ENCODE measurements around the gene HCRTR1.

HCRTR1 gene

DNA sequence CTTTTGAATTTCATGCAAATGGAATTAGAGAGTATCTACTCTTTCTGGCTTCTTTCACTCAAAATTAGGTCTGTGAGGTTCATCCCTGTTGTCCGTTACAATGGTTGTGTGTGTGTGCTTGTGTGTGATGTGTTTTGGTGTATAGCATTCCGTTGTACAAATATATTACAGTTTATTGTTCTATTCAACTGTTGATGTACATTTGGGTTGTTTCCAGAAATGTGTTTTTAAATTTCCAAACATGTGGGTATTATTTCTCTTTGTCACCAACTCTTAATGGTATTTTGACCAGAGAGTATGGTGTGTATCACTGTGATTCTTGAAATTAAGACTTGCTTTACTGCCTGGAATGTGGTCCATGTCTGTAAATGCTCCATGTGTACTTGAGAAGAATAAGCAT is 16.8 kb upstream of the HCRTR1 start:
- no peak for DNase-seq

DNA sequence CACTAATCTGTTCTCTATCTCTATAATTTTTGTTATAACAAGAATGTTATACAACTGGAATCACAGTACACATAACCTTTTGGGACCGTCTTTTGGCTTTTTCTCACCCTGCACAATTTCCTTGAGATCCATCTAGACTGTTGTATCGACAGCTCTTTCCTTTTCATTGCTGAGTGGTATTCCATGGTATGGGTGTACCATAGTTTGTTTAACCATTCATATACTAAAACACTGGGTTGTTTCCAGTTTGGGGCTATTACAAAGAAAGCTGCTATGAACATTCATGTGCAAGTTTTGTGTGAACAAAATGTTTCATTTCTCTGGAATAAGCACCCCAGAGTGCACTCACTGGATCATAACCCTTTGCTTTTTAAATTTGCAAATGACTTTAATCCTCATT is 15.4 kb upstream of the HCRTR1 start:
- no peak for DNase-seq

DNA sequence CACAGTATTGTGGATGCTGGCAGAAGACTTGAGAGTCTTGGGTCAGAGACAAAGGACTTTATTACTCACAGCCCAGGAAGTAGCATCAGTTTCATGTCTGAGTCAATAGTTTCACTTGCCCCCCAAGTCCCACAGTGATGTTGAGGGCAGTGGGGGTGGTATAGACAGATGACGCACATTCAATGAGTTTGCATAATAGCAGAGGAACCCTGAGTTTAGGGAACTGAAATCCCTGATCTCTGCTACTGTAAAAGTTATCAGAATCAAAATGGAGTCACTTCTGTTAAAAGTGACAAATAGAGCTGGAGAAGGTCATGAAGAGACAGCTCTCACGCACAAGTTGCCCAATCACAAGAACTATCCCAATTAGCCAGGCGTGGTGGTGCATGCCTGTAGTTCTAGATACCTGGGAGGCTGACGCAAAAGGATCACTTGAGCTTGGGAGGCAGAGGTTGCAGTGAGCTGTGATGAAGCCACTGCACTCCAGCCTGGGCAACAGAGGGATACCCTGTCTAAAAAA is 11.5 kb upstream of the HCRTR1 start:
- DNase-seq = no peak

DNA sequence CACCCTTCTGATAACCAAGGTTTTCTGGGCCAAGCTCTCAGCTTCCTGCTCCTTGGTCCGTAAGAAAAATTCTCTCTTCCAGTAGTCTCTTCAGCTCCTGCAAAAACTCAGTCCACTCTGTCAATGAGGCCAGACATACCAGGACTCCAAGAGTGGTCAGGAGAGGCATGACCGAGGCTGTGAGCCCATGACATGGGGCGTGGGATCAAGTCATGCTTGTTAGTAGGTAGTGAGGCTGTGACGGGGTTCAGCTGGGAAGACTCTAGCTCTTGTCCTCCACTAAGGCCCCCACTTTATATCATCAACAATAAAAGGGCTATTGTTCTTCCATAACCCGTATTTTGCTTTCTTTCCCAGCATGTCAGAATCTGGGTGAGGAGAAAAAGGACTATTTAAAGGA is 10.1 kb upstream of the HCRTR1 start:
- DNase-seq = no peak

DNA sequence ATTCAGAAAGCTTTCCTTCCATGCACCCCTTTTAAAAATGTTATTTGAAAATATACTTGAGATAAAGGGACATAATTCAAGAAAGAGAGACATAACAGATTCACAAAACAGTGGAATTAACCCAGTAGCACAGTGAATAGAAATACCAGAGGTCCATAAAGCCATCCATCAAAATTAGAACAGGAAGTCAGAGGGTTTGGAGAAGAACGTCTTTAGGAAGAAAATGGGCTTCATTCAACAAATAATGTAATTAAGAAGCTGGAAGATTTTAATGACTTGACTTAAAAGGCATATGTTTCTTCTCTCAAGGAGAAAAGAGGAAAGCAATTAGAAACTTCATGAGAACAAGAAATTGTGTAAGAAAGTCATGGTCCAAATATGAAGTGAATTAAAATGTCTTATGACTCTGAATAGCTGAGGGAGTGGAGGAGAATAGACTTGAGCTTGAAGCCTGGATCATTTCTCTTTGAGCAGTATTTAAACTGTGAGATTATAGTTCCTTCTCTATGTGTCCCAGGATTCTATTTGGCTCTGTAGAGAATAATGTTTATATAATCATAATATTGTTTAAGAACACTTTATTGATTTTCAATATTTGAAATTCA is 7.9 kb upstream of the HCRTR1 start:
- DNase-seq = no peak

DNA sequence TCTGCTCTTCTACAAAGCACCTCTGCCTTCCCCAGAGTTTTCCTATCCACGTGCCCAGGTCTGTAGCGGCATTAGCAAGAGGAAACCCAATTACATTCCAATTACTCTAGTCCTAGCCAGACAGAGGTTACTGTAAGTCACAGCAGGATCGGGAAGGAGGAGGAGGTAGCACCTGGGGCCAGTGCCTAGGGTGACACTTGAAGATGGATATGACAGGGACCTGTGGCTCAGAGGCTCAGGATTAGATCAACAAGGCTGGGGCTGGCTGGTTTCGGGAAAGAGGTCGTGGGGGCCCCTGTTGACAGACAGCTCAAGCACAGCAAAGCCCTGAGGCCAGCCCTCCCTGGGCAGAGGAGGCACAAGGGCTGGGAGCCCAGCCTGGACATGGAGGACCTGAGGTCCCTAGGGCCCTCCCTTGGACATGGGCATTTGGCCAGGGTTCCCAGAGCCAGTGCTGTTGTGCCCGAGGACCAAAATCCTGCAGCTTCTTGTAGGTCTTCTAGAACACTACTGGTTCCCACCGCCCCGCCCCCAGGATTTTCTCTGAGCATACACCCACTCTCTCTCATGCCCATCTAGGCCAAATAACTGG is 3.0 kb upstream of the HCRTR1 start:
- no peak for DNase-seq

DNA sequence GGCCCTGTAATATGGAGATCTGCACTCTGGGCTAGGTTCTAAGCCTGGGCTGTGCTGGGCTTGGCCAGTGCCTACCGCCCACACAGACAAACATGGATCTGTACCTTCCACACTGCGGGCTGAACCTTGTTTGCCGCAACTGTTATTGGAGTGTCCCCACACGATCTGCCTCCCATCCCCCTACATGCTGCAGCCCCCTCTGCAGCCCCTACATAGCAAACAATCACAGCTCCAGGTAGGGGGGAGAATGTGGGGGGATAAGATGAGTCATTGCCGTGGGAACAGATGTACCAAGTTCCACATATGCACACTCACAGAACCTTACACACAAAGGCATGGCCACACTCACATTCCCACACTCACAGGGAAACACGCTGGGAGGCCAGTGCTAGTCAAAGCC is 2.1 kb upstream of the HCRTR1 start:
- DNase-seq = no peak

DNA sequence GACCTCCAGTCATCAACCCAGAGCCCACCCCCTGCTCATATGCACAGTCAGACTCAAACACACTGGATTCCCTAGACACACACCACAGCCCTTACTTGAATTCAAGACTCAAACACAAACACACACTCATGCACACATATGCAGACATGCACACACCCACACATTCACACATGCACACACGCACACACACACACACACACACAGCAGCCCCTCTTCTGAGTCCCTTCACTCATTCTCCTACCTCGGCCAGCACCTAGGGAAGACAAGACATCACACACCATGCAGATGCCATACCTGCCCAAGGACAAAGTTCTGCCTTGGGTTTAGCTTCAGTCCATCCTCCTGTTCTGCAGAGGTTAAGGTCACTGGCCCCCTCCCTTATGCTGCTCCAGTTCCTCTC is 1.6 kb upstream of the HCRTR1 start:
- no peak for DNase-seq

DNA sequence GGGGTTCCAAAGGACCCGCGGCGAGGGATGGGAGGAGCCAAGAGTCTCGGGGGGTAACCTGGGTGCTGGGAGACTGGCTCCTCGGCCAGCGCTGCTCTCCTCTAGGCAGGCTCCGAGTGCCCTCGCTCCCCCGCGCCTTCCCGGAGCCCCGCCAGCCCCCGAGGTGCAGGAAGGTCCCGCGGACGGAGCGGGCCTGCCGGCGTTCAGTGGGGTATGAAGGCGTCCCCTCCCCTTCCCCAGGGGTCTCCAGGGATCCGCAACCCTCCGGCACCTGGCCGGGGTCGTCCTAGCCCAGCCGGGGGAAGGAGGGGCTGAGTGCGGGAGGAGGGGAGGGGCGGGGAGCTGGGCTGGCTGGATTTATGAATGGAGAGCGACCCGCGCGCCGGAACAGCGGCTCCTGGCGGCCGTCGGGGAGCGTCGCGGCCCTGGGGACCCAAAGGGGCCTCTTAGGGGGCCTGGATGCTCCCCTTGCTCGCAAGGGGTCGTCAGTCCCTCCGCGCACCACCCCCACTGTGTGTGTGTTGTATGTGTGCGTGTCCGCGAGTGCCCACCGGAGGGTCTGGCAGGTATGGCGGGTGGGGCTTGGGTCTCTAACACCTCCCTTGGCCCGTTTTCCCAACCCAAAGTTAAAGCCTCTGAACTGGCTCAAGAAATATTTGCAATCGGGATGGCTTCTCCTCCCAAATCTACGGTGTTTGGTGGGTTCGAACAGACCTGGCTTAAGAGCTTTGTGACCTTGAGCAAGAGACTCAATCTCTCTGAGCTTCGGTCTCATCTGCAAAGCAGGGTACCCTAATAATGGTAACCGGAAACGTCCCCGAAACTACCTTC is 642 bp downstream of the HCRTR1 start:
- peak; percentile 56 for DNase-seq

DNA sequence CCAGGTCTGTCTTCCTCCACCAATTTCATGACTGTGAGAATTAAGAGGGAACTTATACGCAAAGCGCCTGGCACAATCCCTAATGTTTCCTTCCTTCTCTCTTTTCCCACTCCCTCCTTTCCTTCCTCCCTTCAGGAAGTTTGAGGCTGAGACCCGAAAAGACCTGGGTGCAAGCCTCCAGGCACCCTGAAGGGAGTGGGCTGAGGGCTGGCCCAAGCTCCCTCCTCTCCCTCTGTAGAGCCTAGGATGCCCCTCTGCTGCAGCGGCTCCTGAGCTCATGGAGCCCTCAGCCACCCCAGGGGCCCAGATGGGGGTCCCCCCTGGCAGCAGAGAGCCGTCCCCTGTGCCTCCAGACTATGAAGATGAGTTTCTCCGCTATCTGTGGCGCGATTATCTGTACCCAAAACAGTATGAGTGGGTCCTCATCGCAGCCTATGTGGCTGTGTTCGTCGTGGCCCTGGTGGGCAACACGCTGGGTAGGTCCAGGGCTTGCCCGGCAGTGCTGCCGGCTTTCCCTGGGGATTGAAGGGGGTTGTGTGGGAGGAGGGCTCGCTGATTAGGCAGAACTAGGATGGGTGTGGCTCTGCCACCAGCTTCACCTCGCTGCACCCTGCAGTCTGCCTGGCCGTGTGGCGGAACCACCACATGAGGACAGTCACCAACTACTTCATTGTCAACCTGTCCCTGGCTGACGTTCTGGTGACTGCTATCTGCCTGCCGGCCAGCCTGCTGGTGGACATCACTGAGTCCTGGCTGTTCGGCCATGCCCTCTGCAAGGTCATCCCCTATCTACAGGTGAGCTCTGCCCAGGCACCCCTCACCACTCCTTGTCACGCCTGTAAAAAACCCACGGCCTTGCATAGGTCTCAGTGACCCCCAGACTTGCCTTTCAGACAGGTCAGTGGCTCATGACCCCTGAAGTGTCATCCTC is 1.7 kb downstream of the HCRTR1 start:
- no peak for DNase-seq

DNA sequence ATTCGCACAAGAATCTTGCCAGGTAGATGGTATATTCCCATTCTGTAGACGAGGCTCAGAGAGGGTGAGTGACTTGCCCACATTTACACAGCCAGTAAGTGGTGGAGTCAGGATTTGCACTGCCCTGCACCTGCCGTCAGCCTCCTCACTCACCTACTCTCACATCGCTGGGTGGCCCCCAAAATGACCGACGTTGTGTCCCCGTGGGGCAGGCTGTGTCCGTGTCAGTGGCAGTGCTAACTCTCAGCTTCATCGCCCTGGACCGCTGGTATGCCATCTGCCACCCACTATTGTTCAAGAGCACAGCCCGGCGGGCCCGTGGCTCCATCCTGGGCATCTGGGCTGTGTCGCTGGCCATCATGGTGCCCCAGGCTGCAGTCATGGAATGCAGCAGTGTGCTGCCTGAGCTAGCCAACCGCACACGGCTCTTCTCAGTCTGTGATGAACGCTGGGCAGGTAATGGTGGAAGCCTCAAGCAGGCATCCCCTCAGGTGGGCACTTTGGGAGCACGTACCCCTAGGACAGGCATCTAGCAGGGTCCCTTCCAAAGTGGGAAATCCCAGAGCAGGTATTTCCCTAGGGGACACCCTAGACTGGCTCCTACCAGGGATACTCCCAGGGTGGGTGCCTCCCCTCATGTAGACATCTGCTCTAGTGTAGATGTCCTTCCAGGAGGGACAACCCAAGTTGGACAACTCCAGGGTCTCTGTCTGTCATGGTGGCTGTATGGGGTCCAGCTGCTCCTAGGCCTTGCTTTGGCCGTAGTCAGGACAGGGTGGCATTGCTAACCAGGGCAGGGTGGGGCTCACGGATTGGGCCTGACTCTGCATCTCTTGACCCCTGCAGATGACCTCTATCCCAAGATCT is 3.4 kb downstream of the HCRTR1 start:
- no peak for DNase-seq

DNA sequence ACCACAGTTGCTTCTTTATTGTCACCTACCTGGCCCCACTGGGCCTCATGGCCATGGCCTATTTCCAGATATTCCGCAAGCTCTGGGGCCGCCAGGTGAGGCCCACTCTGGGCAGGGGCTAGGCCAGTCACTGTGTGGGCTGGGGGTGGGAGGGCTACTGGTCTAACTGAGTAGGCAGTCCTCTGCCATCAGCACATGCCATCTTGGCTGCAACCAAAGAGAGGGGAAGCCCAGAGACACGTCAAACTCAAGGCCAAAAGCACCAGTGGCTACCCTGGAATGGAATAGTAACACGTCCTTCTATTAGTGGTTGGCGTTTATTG is 4.0 kb downstream of the HCRTR1 start:
- no peak for DNase-seq

DNA sequence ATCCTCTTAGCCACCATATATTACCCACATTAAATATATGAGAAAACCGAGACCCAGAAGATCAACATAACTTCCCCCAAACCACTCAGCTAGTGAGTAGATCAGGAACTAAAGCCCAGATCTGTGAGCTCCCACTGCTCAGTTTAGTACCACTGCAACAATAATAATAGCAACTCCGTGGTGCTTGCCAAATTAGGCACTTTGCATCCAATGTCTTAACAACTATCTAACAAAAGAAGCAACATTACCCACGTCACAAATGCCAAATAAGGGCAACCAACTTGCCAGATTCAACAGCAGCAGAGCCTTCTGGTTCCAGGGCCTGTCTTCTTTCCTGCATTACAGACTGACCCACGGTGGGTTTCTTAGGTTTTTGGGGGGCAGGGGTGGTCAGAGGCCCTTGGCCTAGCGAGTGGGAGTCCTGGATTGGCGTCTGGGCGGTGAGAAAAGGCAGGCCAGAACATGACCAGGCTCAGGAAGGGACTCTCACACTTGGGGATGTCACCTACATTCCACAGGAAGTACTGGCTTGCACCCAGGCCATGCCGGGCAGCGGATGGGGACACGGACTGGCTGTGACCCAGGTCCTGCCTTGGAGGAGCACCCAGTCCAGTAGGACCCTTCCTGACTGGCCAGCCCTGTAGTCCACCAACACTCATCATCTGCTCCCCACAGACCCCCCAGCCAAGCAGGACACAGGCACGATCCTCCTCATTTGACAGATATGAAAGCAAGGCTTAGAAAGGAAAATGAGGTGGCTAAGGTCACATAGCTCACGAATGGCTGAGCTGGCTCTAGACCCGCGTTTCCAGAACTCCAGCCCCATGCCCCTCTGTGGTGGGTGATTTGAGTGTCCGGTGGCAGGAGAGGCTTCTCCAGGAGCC is 4.6 kb downstream of the HCRTR1 start:
- DNase-seq = no peak

DNA sequence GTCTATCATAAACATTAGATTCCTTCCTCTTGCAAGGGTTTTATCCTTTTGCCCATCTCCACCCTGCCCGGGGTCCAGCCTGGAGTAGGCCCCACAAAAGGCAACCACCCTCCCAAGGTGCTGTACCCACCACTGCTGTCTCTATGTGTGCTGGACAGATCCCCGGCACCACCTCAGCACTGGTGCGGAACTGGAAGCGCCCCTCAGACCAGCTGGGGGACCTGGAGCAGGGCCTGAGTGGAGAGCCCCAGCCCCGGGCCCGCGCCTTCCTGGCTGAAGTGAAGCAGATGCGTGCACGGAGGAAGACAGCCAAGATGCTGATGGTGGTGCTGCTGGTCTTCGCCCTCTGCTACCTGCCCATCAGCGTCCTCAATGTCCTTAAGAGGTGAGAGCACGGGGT is 5.9 kb downstream of the HCRTR1 start:
- DNase-seq = no peak

DNA sequence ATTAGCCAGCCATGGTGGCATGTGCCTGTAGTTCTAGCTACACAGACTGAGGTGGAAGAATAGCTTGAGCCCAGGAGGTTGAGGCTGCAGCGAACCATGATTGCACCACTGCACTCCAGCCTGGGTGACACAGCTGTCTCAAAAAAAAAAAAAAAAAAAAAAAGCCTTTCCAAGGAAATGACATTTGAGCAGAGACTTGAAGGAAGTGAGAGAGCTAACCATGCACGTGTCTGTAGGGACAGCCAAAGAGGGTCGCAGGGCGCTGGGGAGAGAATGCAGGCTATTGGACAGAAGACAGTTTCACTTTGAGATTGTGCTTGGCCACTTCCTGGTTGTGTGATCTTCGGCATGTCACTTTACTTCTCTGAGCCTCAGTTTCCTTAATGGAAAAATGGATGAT is 6.8 kb downstream of the HCRTR1 start:
- no peak for DNase-seq

DNA sequence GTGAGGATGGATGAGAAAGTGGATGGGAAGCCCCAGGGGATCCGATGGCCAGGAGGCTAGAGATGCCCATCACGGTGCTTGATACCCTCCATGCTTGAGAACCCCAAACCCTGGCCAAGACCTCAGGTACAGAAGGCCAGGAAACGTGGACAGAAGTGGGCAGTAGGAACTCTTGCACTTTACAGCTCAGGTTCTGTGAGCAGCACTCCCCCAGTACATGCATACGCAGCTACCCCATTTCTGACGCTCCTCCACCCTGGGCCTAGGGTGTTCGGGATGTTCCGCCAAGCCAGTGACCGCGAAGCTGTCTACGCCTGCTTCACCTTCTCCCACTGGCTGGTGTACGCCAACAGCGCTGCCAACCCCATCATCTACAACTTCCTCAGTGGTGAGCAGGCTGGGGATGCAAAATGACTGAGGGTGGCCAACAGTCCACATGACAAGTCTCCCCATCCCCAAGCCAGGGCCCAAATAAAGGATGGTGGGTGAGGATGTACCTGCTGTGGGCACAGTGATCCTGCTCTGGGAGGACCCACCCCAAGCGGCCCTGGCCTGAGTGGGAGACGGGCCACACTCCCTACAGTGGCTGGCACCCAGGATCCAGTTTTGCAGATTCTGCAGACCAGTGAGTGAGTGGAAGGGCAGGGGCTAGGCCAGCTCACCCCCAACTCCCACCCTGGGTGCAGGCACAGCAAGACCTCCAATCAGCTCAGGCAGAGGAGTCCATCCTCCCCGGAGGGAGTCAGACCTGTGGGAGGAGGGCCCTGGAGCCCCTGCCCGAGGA is 7.4 kb downstream of the HCRTR1 start:
- no peak for DNase-seq

DNA sequence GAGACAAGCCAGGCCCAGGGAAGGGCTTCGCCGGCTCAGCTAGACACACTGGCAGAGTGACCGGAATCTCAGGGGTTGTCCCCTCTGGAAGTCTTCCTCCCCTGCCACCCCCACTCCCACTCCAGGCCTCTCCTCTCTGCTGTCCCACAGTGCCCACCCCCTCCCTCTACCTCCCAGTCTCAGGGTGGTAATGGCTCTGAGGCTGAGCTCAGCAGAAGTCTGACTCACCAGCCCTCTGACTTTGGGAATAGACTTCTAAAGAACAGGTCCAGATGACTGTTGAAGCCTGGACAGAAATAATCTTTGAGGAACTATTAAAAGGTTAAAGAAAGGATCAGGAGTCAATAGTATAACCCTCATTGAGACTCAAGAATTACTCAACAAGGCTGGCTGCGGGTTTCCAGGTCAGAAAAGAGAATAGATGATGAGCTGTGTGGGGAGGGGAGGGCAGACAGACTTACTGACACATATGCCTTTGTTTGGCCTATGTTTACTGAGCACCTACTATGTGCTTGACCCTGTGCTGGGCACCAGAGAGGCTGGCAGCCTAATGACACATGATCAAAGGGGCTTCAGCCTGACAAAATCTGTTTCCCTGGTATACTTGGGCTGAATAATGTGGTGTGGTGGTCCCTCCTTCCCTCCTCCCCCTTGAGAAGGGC is 8.2 kb downstream of the HCRTR1 start:
- DNase-seq = no peak

DNA sequence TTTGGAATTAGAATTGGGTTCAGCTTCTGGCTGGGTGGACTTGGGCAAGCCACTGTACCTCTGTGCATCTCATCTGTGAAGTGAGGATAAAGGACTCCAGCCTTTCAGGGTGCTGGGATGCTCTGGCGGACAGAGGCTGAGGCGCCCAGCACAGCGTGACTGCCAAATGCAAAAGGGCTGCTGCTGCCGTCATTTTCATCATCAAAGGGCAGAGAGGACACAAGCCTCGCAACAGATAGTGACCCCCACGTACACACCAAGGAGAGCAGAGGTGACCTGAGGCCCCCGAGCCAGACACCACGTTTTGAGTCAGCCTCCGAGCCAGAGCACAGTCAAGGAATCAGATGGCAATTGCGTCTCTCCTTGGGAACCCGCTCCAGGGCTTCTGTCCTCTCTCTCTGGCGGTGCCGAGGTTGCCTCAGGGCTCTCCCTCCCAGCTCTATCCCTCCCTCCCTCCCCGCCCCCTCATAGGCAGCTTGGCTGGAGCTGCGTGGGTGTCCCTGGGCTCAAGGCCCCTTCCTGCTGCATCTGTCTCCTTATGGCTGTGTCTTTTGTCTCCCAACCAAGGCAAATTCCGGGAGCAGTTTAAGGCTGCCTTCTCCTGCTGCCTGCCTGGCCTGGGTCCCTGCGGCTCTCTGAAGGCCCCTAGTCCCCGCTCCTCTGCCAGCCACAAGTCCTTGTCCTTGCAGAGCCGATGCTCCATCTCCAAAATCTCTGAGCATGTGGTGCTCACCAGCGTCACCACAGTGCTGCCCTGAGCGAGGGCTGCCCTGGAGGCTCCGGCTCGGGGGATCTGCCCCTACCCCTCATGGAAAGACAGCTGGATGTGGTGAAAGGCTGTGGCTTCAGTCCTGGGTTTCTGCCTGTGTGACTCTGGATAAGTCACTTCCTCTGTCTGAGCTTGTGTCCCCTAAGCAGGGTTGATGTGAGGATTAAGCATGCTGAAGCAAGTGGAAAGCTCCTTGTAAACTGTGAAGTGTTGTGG is 9.0 kb downstream of the HCRTR1 start:
- no peak for DNase-seq
